ENCODE results near the gene CBR1. TPM values are rescaled to one million over a fixed set of nuclear protein-coding genes. Genes with fewer than 3 reads are reported as not detected.

CBR1 gene
- total RNA-seq, 1 donor from 2014 or later: 20.1 TPM

- TF ChIP-seq, protein P1, sequence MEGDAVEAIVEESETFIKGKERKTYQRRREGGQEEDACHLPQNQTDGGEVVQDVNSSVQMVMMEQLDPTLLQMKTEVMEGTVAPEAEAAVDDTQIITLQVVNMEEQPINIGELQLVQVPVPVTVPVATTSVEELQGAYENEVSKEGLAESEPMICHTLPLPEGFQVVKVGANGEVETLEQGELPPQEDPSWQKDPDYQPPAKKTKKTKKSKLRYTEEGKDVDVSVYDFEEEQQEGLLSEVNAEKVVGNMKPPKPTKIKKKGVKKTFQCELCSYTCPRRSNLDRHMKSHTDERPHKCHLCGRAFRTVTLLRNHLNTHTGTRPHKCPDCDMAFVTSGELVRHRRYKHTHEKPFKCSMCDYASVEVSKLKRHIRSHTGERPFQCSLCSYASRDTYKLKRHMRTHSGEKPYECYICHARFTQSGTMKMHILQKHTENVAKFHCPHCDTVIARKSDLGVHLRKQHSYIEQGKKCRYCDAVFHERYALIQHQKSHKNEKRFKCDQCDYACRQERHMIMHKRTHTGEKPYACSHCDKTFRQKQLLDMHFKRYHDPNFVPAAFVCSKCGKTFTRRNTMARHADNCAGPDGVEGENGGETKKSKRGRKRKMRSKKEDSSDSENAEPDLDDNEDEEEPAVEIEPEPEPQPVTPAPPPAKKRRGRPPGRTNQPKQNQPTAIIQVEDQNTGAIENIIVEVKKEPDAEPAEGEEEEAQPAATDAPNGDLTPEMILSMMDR (conservative IDR thresholded peaks at IDR 0.05): no peak
- Mint-ChIP-seq H3K4me3 (no peak overlapping the region), H3K27me3 (peaks cover 8% of the 10 kb centered on the region), H3K36me3 (no peaks in the 10 kb centered on the region), H3K27ac (no peak overlapping the region), H3K4me1 (ENCODE audit: unreplicated experiment) (peaks cover 19% of the 10 kb centered on the region), H3K9me3 (no peaks in the 10 kb centered on the region)
- no peak for DNase-seq (ENCODE audit: extremely low spot score, unreplicated experiment)
Observed at GRCh38 chr21:36076878-36077655, 7.2 kb downstream of the CBR1 start.

DNA sequence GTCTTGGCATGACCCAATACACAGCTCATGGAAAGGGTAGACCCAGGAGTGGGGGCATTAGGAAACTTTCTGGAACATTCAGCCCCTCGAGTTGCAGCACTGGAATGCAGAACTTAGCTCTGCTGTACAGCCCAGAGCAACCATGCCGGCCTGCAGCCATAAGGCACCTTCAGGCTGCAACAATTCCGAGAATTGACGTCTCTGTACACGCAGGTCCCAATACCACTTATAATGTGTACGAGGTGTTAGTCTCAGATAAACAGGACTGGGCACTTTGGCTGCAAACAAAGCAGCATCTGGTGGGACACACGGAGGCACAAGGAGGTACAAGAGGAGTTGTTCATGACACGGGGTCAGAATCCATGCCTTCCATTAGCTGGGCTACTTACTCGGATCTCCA lies 7.9 kb downstream of the CBR1 start:
- Mint-ChIP-seq H3K36me3 (no peaks in the 10 kb centered on the region), H3K4me1 (ENCODE audit: unreplicated experiment) (peaks cover 16% of the 10 kb centered on the region), H3K4me3 (no peak overlapping the region), H3K27me3 (peaks cover 8% of the 10 kb centered on the region), H3K9me3 (no peaks in the 10 kb centered on the region), H3K27ac (no peak overlapping the region)
- TF ChIP-seq, protein P1 (conservative IDR thresholded peaks at IDR 0.05): no peak
- no peak for DNase-seq (ENCODE audit: extremely low spot score, unreplicated experiment)

DNA sequence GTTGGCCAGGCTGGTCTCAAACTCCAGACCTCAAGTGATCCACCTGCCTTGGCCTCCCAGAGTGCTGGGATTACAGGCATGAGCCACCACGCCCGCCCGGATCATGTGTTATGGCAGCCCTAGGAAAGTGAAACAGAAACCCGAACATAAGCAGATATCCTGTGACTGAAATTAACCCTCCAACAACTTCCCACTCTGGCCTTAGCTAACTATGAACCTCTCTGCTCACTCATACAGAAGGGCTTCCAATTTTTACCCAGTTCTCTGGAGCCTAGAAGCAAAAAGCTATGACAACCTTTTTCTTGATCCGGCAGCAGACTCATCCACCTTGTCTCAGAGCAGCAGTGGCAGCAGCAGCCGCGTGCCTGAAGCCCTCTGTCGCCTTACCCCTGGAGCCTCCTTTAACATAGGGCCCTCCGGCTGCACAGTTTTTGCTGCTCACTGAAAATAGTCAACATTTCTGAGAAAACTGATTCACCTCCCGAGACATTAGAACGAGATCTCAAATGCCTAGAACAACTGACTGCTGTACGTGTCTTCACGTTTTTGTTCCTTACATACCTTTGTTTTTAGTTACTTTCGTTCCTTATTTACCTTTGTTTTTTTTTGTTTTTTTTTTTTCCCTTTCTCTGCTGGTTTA lies 9.3 kb downstream of the CBR1 start:
- DNase-seq (ENCODE audit: extremely low spot score, unreplicated experiment): no peak
- no peak overlapping the region for H3K27ac Mint-ChIP-seq
- TF ChIP-seq, protein P1 (conservative IDR thresholded peaks at IDR 0.05): no peak
- no peaks in the 10 kb centered on the region for H3K36me3 Mint-ChIP-seq
- H3K4me3 Mint-ChIP-seq: no peak overlapping the region
- no peaks in the 10 kb centered on the region for H3K9me3 Mint-ChIP-seq
- H3K27me3 Mint-ChIP-seq: peaks cover 8% of the 10 kb centered on the region
- H3K4me1 Mint-ChIP-seq (ENCODE audit: unreplicated experiment): peaks cover 9% of the 10 kb centered on the region

DNA sequence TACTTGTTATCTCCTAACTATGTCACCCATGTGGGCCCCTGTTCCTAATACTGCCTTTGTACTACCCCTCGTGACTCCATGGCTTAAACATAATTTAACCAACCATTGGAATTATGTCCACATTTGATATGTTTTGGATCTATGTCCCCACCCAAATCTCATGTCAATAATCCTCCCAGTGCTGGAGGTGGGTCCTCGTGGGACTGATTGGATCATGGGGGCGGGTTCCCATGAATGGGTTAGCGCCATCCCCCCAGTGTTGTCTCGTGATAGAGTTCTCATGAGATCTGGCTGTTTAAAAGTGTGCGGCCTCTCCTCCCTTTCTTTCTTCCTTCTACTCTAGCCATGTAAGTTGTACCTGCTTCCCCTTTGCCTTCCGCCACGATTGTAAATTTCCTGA lies 9.8 kb downstream of the CBR1 start:
- no peaks in the 10 kb centered on the region for H3K36me3 Mint-ChIP-seq
- TF ChIP-seq, protein P1 (conservative IDR thresholded peaks at IDR 0.05): no peak
- H3K9me3 Mint-ChIP-seq: no peaks in the 10 kb centered on the region
- H3K27me3 Mint-ChIP-seq: peaks cover 8% of the 10 kb centered on the region
- H3K4me3 Mint-ChIP-seq: no peak overlapping the region
- no peak for DNase-seq (ENCODE audit: extremely low spot score, unreplicated experiment)
- H3K4me1 Mint-ChIP-seq (ENCODE audit: unreplicated experiment): peaks cover 9% of the 10 kb centered on the region
- no peak overlapping the region for H3K27ac Mint-ChIP-seq

GRCh38 chr21:36080386-36080785 lies 10.6 kb downstream of the CBR1 start:
- TF ChIP-seq, protein P1 (conservative IDR thresholded peaks at IDR 0.05): no peak
- H3K4me3 Mint-ChIP-seq: no peak overlapping the region
- peaks cover 8% of the 10 kb centered on the region for H3K27me3 Mint-ChIP-seq
- H3K9me3 Mint-ChIP-seq: no peaks in the 10 kb centered on the region
- DNase-seq (ENCODE audit: extremely low spot score, unreplicated experiment): no peak
- no peaks in the 10 kb centered on the region for H3K36me3 Mint-ChIP-seq
- no peak overlapping the region for H3K27ac Mint-ChIP-seq
- peaks cover 9% of the 10 kb centered on the region for H3K4me1 Mint-ChIP-seq (ENCODE audit: unreplicated experiment)
